Measurements from ENCODE around the gene COL5A2.

DNA sequence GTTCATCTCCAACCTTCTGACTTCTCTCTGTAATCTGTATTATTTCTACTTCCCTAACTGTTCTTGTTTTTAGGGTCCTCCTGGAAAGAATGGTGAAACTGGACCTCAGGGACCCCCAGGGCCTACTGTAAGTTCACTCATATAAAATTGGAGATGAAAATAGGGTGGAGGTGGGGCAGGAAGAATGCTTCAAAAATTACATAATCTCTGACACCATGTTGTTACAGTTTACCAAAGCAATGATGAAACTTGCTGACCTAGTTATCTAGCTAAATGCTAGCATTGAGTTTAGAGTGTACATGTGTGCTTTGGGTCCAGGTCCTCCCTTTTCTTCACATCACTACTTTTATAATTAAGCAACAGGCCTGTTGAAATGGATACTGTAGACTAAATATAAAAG is 182.3 kb downstream of the COL5A2 start:
- TF ChIP-seq EP300 (IDR thresholded peaks at IDR 0.05) (no peak), POLR2A (IDR thresholded peaks at IDR 0.05) (no peak)

Measured in stomach (tissue), 4 donors.